Measurements from ENCODE around the gene TIRAP. TPM values are rescaled to one million over a fixed set of nuclear protein-coding genes. Genes with fewer than 3 reads are reported as not detected.

The TIRAP gene
- total RNA-seq, 1 donor from 2014 or later, result 18.3 TPM

DNA sequence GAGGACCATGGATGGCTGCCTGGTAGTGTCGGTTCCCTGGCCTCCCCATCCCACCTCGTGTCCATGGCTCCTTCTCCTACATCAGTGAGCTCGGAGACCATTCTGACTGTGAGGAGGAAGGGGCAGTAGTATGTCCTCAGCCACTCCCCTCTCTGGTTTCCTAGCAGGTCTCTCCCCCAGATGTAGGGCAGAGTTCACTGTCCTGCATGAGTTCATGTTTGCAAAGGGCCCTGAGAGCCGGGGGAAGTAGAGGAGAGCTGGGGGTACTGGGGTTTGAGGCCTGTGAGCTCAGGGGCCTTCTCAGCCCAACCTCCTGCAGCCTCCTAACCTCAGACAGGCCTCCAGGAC is 54.2 kb downstream of the TIRAP start:
- POLR2A ChIA-PET, result no interaction called here
- Mint-ChIP-seq H3K27me3 (no peaks in the 10 kb centered on the region), H3K4me3 (no peak overlapping the region), H3K36me3 (ENCODE audit: low read depth) (peaks cover 82% of the 10 kb centered on the region), H3K4me1 (peaks cover 5% of the 10 kb centered on the region), H3K27ac (no peak overlapping the region), H3K9me3 (no peaks in the 10 kb centered on the region)
- CTCF ChIA-PET, result no interaction called here
- TF ChIP-seq, protein P1, sequence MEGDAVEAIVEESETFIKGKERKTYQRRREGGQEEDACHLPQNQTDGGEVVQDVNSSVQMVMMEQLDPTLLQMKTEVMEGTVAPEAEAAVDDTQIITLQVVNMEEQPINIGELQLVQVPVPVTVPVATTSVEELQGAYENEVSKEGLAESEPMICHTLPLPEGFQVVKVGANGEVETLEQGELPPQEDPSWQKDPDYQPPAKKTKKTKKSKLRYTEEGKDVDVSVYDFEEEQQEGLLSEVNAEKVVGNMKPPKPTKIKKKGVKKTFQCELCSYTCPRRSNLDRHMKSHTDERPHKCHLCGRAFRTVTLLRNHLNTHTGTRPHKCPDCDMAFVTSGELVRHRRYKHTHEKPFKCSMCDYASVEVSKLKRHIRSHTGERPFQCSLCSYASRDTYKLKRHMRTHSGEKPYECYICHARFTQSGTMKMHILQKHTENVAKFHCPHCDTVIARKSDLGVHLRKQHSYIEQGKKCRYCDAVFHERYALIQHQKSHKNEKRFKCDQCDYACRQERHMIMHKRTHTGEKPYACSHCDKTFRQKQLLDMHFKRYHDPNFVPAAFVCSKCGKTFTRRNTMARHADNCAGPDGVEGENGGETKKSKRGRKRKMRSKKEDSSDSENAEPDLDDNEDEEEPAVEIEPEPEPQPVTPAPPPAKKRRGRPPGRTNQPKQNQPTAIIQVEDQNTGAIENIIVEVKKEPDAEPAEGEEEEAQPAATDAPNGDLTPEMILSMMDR (IDR thresholded peaks at IDR 0.05), result no peak
- ATAC-seq (ENCODE audit: low read depth), result no peak
- intact Hi-C loops (cut with micrococcal nuclease), result no loop called here
- no peak for DNase-seq

DNA sequence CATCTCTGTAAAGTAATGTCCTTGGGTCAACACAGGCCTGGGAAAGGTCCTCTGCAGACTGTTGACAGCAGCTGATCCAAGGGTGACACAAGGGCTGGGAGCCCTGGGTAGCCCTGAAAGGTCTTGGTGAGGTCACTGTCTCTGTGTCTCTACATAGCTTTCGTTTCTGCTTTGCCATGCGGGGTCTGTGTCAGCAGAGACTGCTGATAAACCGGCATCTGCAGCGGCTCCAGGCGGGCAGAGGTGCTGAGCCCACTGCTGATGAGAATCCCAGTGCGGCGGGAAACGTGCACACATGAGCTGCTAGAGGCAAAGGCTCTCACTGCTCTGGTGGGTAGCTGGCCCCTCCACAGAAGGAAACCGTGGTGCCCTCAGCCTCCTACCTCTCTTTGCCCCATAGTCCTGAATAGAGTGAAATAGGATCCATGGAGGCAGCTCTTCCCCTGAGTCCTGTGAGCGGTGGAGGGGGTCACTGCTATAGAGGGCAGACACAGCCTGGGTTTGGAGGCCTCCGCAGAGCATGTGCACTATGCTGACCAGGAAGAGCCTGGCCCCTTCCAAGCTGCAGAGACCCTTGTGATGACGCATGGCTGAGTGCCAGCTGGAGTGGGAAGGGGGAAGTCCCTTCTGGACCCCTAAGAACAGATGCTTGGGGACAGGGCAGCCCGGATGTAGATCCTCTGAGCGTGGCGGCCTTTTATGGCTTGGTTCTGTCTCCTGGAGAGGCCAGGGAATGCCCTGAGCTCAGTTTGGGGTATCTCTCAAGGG is 54.8 kb downstream of the TIRAP start:
- ChIA-PET POLR2A (no interaction called here), CTCF (no interaction called here)
- Mint-ChIP-seq H3K4me3 (no peak overlapping the region), H3K9me3 (no peaks in the 10 kb centered on the region), H3K4me1 (peaks cover 5% of the 10 kb centered on the region), H3K36me3 (ENCODE audit: low read depth) (peaks cover 82% of the 10 kb centered on the region), H3K27ac (no peak overlapping the region), H3K27me3 (no peaks in the 10 kb centered on the region)
- TF ChIP-seq, protein P1 (IDR thresholded peaks at IDR 0.05), result no peak
- no peak for DNase-seq
- no peak for ATAC-seq (ENCODE audit: low read depth)
- intact Hi-C loops (cut with micrococcal nuclease), result no loop called here

DNA sequence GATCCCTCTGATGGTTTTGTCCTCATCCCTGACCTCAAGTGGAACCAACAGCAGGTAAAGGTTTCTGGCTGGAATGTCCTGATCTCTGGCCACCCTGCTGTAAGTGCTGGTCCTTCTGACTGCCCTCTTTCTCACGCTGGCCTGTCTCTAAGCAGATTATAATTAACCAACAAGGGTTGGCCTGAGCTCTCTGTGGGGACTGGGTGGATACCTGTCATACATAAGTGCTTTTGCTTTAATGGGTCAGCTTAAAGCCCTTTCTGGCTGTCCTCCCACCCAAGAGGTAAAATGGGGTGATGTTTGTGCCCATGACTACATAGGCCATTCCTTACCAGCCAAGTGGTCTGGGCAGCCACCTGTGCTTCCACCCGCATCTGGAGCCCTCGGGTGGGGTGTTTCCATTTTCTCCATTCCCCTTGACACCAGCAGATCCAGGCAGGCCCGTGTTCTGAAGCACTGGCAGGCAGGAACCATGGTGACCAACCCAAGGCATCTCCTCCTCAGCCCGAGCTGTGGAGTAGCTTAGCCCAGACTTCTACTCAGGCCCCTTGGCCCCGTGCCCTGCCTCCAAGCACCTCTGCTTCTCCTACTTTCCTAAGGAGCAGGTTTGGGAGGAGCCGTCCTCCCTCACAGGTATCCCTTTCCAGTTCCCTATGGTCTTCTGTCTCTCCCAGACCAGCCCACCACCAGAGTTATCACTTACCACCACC is 55.6 kb downstream of the TIRAP start:
- TF ChIP-seq, protein P1 (IDR thresholded peaks at IDR 0.05), result no peak
- H3K4me1 Mint-ChIP-seq, result peaks cover 5% of the 10 kb centered on the region
- no peaks in the 10 kb centered on the region for H3K9me3 Mint-ChIP-seq
- peaks cover 79% of the 10 kb centered on the region for H3K36me3 Mint-ChIP-seq (ENCODE audit: low read depth)
- no peak overlapping the region for H3K4me3 Mint-ChIP-seq
- ATAC-seq (ENCODE audit: low read depth), result no peak
- H3K27me3 Mint-ChIP-seq, result no peaks in the 10 kb centered on the region
- H3K27ac Mint-ChIP-seq, result no peak overlapping the region
- intact Hi-C loops (cut with micrococcal nuclease), result no loop called here
- POLR2A ChIA-PET, result no interaction called here
- DNase-seq, result no peak
- CTCF ChIA-PET, result no interaction called here

DNA sequence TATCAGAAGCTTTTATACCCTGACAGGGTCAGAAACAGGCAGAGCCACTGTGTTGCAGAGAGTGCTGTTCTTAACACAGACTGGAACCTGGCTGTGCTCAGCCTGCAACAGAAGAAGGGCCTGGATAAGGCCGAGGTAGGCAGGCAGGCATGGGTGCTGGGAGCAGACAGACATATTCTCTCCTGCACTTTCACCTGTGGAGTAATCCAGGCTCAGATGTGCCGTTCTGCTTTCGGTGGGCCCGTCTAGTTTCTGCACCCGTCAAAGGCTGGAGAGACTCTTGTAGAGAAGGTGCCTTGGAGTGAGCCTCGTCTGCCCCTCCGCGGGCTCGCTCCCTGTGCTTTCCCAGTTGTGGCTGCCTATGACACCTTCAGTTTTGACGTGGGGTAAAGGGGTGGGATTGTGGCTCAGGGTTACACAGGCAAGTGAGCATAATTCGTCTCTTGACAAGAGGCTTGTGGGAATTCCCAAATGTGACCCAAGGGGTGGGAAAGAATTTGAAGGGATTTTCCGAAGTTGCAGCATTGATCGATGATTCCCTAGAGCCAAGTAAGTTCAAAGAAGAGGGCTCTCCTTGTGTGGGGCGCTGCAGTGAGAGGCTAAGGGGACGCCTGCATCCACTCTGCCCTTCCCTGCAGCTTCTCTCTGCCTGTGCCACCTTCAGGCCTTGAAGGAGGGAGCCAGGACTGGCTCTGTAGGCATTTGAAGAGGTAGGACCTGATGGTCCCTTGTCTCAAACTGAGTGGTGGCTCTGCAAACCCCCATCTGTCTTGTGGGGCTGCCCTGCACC is 56.4 kb downstream of the TIRAP start:
- Mint-ChIP-seq H3K4me3 (no peak overlapping the region), H3K27me3 (no peaks in the 10 kb centered on the region), H3K9me3 (no peaks in the 10 kb centered on the region), H3K4me1 (peaks cover 5% of the 10 kb centered on the region), H3K36me3 (ENCODE audit: low read depth) (peaks cover 81% of the 10 kb centered on the region), H3K27ac (no peak overlapping the region)
- TF ChIP-seq, protein P1 (IDR thresholded peaks at IDR 0.05), result no peak
- POLR2A ChIA-PET, result no interaction called here
- intact Hi-C loops (cut with micrococcal nuclease), result no loop called here
- DNase-seq (no peak), ATAC-seq (ENCODE audit: low read depth) (no peak)
- CTCF ChIA-PET, result no interaction called here

DNA sequence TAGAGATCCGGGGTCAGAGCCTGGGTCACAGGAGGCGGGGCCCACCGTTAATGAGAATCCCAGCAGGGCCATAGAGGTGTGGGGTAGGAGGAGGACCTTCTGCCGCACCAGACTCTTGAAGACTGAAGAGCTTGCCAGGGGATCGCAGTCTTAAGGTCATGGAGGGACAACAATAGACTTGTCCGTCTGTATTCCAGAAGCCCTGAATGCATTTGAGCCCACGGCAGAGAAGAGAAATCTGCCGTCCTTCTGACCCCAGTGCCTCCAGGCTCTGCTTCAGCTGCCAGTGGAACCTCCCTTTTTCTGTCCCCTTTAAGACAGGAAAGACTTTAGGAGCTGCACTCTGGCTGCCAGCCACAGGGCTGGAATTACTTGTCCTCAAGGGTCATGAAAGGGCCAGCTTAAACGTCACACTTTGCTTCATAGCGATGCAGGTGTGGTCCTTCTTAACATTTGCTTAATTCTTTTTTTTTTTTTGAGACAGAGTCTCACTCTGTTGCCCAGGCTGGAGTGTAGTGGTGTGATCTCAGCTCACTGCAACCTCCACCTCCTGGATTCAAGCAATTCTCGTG is 57.1 kb downstream of the TIRAP start:
- TF ChIP-seq, protein P1 (IDR thresholded peaks at IDR 0.05), result no peak
- Mint-ChIP-seq H3K9me3 (no peaks in the 10 kb centered on the region), H3K4me1 (peaks cover 5% of the 10 kb centered on the region), H3K27me3 (no peaks in the 10 kb centered on the region), H3K36me3 (ENCODE audit: low read depth) (peaks cover 83% of the 10 kb centered on the region), H3K27ac (no peak overlapping the region), H3K4me3 (no peak overlapping the region)
- CTCF ChIA-PET, result no interaction called here
- intact Hi-C loops (cut with micrococcal nuclease), result no loop called here
- no peak for ATAC-seq (ENCODE audit: low read depth)
- POLR2A ChIA-PET, result no interaction called here
- no peak for DNase-seq
